ENCODE measurements around the gene ESPNL.

DNA sequence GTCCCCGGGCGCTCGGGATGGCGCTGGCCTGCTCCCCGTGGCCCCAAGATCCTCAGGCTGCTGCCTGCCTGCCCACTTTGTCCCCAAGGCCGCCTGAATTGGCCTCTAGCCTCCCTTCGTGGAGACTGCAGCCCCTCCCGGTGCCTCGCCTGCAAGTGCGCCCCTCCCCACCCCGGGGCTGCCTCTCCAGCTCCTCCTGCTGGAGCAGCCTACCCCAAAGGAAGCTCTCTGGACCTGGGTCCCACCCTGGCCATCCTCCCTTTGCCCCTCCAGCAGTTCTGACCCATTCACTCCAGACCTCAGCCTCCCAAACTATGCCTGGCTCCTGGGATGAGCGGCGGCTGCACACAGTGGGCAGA lies 6.2 kb downstream of the ESPNL start:
- TF ChIP-seq ILK (tag; IDR thresholded peaks at IDR 0.05; ENCODE audit: borderline replicate concordance, low read depth) (no peak), CREBBP (IDR thresholded peaks at IDR 0.05; ENCODE audit: low read depth, low read length) (no peak), CTCF (IDR thresholded peaks at IDR 0.05 in 2 of 3, conservative IDR thresholded peaks at IDR 0.05 in 1 of 3; ENCODE audit: insufficient read depth in 2 of 3, low read depth in 1 of 3, low read length in 3 of 3) (peak in 2 of 3 experiments; percentile 19 to 26; a peak in 2 of 6 replicates), CBX5 (IDR thresholded peaks at IDR 0.05; ENCODE audit: borderline replicate concordance, low read depth) (no peak), MTA3 (IDR thresholded peaks at IDR 0.05; ENCODE audit: borderline replicate concordance) (no peak), ATF4 (CRISPR knock-in tag; IDR thresholded peaks at IDR 0.05) (no peak), RBM22 (IDR thresholded peaks at IDR 0.05; ENCODE audit: low read depth, low read length, poor library complexity, severe bottlenecking) (no peak), JUN (IDR thresholded peaks at IDR 0.05; ENCODE audit: borderline replicate concordance, low read depth, low read length) (no peak), JUN (CRISPR knock-in tag; IDR thresholded peaks at IDR 0.05; ENCODE audit: borderline replicate concordance) (no peak)
- TF ChIP-seq, protein P1, sequence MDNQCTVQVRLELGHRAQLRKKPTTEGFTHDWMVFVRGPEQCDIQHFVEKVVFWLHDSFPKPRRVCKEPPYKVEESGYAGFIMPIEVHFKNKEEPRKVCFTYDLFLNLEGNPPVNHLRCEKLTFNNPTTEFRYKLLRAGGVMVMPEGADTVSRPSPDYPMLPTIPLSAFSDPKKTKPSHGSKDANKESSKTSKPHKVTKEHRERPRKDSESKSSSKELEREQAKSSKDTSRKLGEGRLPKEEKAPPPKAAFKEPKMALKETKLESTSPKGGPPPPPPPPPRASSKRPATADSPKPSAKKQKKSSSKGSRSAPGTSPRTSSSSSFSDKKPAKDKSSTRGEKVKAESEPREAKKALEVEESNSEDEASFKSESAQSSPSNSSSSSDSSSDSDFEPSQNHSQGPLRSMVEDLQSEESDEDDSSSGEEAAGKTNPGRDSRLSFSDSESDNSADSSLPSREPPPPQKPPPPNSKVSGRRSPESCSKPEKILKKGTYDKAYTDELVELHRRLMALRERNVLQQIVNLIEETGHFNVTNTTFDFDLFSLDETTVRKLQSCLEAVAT (IDR thresholded peaks at IDR 0.05): no peak
